HCT116 (cell line): ENCODE measurements around the gene ANO6. TPM values are rescaled to one million over a fixed set of nuclear protein-coding genes. Genes with fewer than 3 reads are reported as not detected.

ENCODE experiments used
- ATAC-seq: fragments of 200-7000 bp; cut with Tn5 transposase; 2 replicates; pipeline ENCODE4 v1.9.1; 2020; ENCODE audit warnings: mild to moderate bottlenecking, moderate library complexity
- BruUV-seq: library from RNA; stranded (reverse); fragments of 400-500 nt; replicated peaks from 2 replicates; lab custom pipeline; 2021; lab: Mats Ljungman, UMichigan
- CTCF ChIA-PET: fragments of 300-600 bp; sonication (Branson Sonifier 250); formaldehyde crosslinking; loops from one replicate; lab custom pipeline; 2021; ENCODE audit warnings: antibody characterized with exemption; lab: Charles Lee
- POLR2A ChIA-PET: fragments of 300-600, 350-600 bp; sonication (Branson Sonifier 250); formaldehyde crosslinking; loops from one replicate; lab custom pipeline; 2021; ENCODE audit warnings: antibody characterized with exemption; lab: Charles Lee
- RAD21 ChIA-PET, 2 experiments: fragments of 300-600 bp; sonication (Branson Sonifier 250); formaldehyde crosslinking; loops; one replicate each; lab custom pipeline; 2023; ENCODE audit warnings: low total read pairs in 2 of 2; ENCODE audit not compliant: uncharacterized antibody in 2 of 2, unreplicated experiment in 2 of 2, low non-redundant PET in 1 of 2; lab: Charles Lee
- DNase-seq: peaks from one replicate; pipeline ENCODE4 v3.0.0-alpha.2; 2010; ENCODE audit warnings: low read depth, low spot score
- H2AFZ ChIP-seq: fragments of 200-600 bp; shearing (Covaris generic), sonication (generic); 2 replicates; pipeline ENCODE4 v1.6.1; 2017; ENCODE audit warnings: low read depth, mixed run types, mixed read lengths, antibody characterized with exemption, low read length; ENCODE audit not compliant: poor library complexity, severe bottlenecking
- H3K27ac ChIP-seq: 2 replicates; pipeline ENCODE4 v1.5.1; 2012; ENCODE audit warnings: low read depth, low read length
- H3K27me3 ChIP-seq: fragments of 200-600 bp; sonication (generic); 2 replicates; pipeline ENCODE4 v1.6.1; 2016; ENCODE audit warnings: mixed run types, low read length, mixed read lengths; ENCODE audit not compliant: insufficient read depth
- H3K36me3 ChIP-seq, 2 experiments: fragments of 200-500 bp in 1 of 2; fragments of 200-600 bp in 1 of 2; sonication (Bioruptor generic) in 1 of 2; sonication (generic) in 1 of 2; 2 replicates each; pipeline versions ENCODE4 v1.5.1 to v1.6.1; 2014 to 2016; ENCODE audit warnings: low read length in 2 of 2, inconsistent platforms in 1 of 2, mixed read lengths in 1 of 2, mixed run types in 1 of 2; ENCODE audit not compliant: insufficient read depth in 2 of 2, control insufficient read depth in 1 of 2
- H3K4me1 ChIP-seq, 2 experiments: fragments of 200-600 bp in 1 of 2; sonication (generic) in 1 of 2; 2 replicates each; pipeline versions ENCODE4 v1.5.1 to v1.6.1; 2012 to 2017; ENCODE audit warnings: low read length in 2 of 2, inconsistent platforms in 1 of 2, mild to moderate bottlenecking in 1 of 2, mixed read lengths in 1 of 2, mixed run types in 1 of 2, moderate library complexity in 1 of 2; ENCODE audit not compliant: insufficient read depth in 2 of 2, control insufficient read depth in 1 of 2
- H3K4me2 ChIP-seq: fragments of 200-600 bp; sonication (generic); 2 replicates; pipeline ENCODE4 v1.6.1; 2017; ENCODE audit warnings: mixed run types, low read length, mixed read lengths
- H3K4me3 ChIP-seq, 2 experiments: fragments of 200-600 bp in 1 of 2; sonication (generic) in 1 of 2; replicated peaks in 1 of 2; 2 replicates each; pipeline ENCODE4 v1.5.1; 2011 to 2016; ENCODE audit warnings: low read length in 2 of 2, control low read depth in 1 of 2, low read depth in 1 of 2, mild to moderate bottlenecking in 1 of 2, mixed read lengths in 1 of 2, mixed run types in 1 of 2
- H3K79me2 ChIP-seq: fragments of 200-600 bp; sonication (generic); 2 replicates; pipeline ENCODE4 v1.6.1; 2017; ENCODE audit warnings: mild to moderate bottlenecking, mixed run types, low read length, moderate library complexity, mixed read lengths; ENCODE audit not compliant: insufficient read depth
- H3K9ac ChIP-seq: fragments of 200-600 bp; sonication (generic); 2 replicates; pipeline ENCODE4 v1.6.1; 2016; ENCODE audit warnings: low read length, mixed read lengths
- H3K9me2 ChIP-seq: fragments of 200-600 bp; sonication (generic), shearing (Covaris generic); 2 replicates; pipeline ENCODE4 v1.6.1; 2017; ENCODE audit warnings: mixed run types, mild to moderate bottlenecking, moderate library complexity; ENCODE audit not compliant: insufficient read depth
- H3K9me3 ChIP-seq, 2 experiments: fragments of 200-500 bp in 1 of 2; fragments of 200-600 bp in 1 of 2; sonication (Bioruptor generic) in 1 of 2; sonication (generic) in 1 of 2; 2 replicates each; pipeline ENCODE4 v1.6.1; 2014 to 2017; ENCODE audit warnings: low read length in 2 of 2, mixed read lengths in 2 of 2, inconsistent platforms in 1 of 2, low read depth in 1 of 2, mild to moderate bottlenecking in 1 of 2, mixed run types in 1 of 2, moderate library complexity in 1 of 2; ENCODE audit not compliant: control insufficient read depth in 1 of 2, insufficient read depth in 1 of 2
- H4K20me1 ChIP-seq: fragments of 200-600 bp; sonication (generic), shearing (Covaris generic); 2 replicates; pipeline ENCODE4 v1.6.1; 2017; ENCODE audit warnings: mixed run types, mild to moderate bottlenecking, moderate library complexity; ENCODE audit not compliant: insufficient read depth
- CEBPB ChIP-seq: IDR thresholded peaks from 2 replicates; pipeline ENCODE4 v1.6.1; 2012; ENCODE audit warnings: low read depth
- EGR1 ChIP-seq: IDR thresholded peaks from 2 replicates; pipeline ENCODE4 v1.6.1; 2012; ENCODE audit warnings: low read depth
- ELF1 ChIP-seq: IDR thresholded peaks from 2 replicates; pipeline ENCODE4 v1.6.1; 2012; ENCODE audit warnings: low read depth, borderline replicate concordance
- EZH2phosphoT487 ChIP-seq: fragments of 200-600 bp; IDR thresholded peaks from 2 replicates; pipeline ENCODE4 v1.6.1; 2018; ENCODE audit warnings: antibody characterized with exemption, borderline replicate concordance
- FOSL1 ChIP-seq: IDR thresholded peaks from 2 replicates; pipeline ENCODE4 v1.6.1; 2012; ENCODE audit warnings: low read depth
- JUND ChIP-seq: IDR thresholded peaks from 2 replicates; pipeline ENCODE4 v1.6.1; 2012
- POLR2AphosphoS5 ChIP-seq: IDR thresholded peaks from 2 replicates; pipeline ENCODE4 v1.6.1; 2011; ENCODE audit warnings: mild to moderate bottlenecking, low read depth, low read length, moderate library complexity
- RAD21 ChIP-seq: IDR thresholded peaks from 2 replicates; pipeline ENCODE4 v1.6.1; 2012; ENCODE audit warnings: low read depth, mild to moderate bottlenecking
- SIN3A ChIP-seq: IDR thresholded peaks from 2 replicates; pipeline ENCODE4 v1.6.1; 2012; ENCODE audit warnings: low read depth
- SP1 ChIP-seq: IDR thresholded peaks from 2 replicates; pipeline ENCODE4 v1.6.1; 2012; ENCODE audit warnings: low read depth
- SRF ChIP-seq: IDR thresholded peaks from 2 replicates; pipeline ENCODE4 v1.6.1; 2012; ENCODE audit warnings: low read depth
- TCF7L2 ChIP-seq: IDR thresholded peaks from 2 replicates; pipeline ENCODE4 v1.7.0; 2011; ENCODE audit warnings: borderline replicate concordance, inconsistent platforms; ENCODE audit not compliant: insufficient read depth, insufficient read length; ENCODE audit errors: extremely low read depth
- ZFX ChIP-seq: fragments of 450-650 bp; IDR thresholded peaks from 2 replicates; pipeline ENCODE4 v1.6.1; 2017
- ZNF274 ChIP-seq: fragments of 200-500 bp; sonication (Bioruptor generic); IDR thresholded peaks from 2 replicates; pipeline ENCODE4 v1.6.1; 2014; ENCODE audit warnings: mild to moderate bottlenecking, low read depth, low read length, inconsistent platforms
- intact Hi-C: fragments of 100-400 bp; cut with micrococcal nuclease; formaldehyde crosslinking; loops from 2 replicates; pipeline ENCODE4 v1.10.0; 2022
- total RNA-seq: library from RNA; stranded (reverse); gene quantifications from one replicate; pipeline ENCODE4 v1.2.1, GENCODE V29; 2021; ENCODE audit not compliant: unreplicated experiment
- TF ChIP-seq, protein P1 (sequence below): IDR thresholded peaks from 2 replicates; pipeline ENCODE4 v1.6.1; 2012
- TF ChIP-seq, protein P2 (sequence below): IDR thresholded peaks from 2 replicates; pipeline ENCODE4 v1.6.1; 2012
- TF ChIP-seq, protein P3 (sequence below): IDR thresholded peaks from 2 replicates; pipeline ENCODE4 v1.6.1; 2012; ENCODE audit warnings: low read depth
- TF ChIP-seq, protein P4 (sequence below): IDR thresholded peaks from 2 replicates; pipeline ENCODE4 v1.6.1; 2011; ENCODE audit warnings: mild to moderate bottlenecking, low read length, moderate library complexity; ENCODE audit not compliant: insufficient replicate concordance; ENCODE audit errors: extremely low read depth
- TF ChIP-seq, protein P5 (sequence below), 3 experiments: fragments of 200-600 bp in 1 of 3; sonication (generic) in 1 of 3; IDR thresholded peaks in 2 of 3; conservative IDR thresholded peaks in 1 of 3; 2 replicates each; pipeline ENCODE4 v1.5.1; 2012 to 2017; ENCODE audit warnings: low read depth in 2 of 3, low read length in 2 of 3, antibody characterized with exemption in 1 of 3, borderline replicate concordance in 1 of 3, control low read depth in 1 of 3, mild to moderate bottlenecking in 1 of 3, mixed read lengths in 1 of 3, mixed run types in 1 of 3, moderate library complexity in 1 of 3; ENCODE audit not compliant: insufficient read depth in 1 of 3

ANO6 gene
- total RNA-seq, 1 experiment from 2014 or later = 36.7 TPM

DNA sequence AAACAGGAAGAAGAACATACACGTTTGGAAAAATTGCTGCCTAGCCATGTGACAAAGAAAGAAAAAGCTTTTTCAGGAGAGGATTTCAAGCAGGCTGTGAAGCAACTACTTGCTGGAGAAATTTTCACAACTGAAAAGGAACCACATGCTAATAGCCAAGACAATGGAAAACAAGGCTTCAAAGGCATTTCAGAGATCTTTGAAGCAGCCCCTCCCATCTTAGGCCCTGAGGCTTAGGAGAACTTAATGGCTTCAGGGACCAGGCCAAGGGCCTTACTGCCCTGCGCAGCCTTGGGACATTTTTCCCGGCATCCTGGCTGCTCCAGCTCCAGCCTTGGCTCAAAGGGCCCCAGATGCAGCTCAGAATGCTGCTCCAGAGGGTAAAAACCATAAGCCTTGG lies 257.7 kb downstream of the ANO6 start (continued):
- TF ChIP-seq, protein P1, sequence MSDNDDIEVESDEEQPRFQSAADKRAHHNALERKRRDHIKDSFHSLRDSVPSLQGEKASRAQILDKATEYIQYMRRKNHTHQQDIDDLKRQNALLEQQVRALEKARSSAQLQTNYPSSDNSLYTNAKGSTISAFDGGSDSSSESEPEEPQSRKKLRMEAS = no peak
- TF ChIP-seq, all 23 proteins: peak for 0

DNA sequence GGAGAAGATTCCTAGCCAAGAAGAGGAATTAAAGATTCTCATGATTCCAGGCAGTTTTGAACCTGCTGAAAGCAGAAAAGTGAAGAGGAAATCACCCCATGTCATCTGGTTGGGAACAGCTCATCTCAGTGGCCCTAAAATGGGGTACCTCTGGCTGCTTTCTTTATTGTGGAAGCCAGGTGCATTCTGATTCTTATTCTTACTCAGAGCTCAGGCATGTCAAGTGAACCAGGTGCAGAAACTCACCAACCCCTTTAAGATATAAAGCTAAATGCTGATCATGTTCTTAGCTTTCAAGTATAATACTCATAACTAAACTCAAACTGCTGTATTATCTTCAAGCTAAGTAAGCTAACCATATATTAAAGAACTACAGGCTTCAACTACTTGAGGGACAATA lies 259.7 kb downstream of the ANO6 start:
- intact Hi-C loops = no loop called here
- CTCF ChIA-PET = no interaction called here
- Histone ChIP-seq H3K4me1 (no peaks in the 10 kb centered on the region), H3K36me3 (no peaks in the 10 kb centered on the region), H4K20me1 (no peaks in the 10 kb centered on the region), H3K4me3 (no peak overlapping the region), H3K27ac (no peak overlapping the region), H3K9ac (no peak overlapping the region), H3K4me2 (no peak overlapping the region), H3K9me3 (no peaks in the 10 kb centered on the region), H3K79me2 (no peaks in the 10 kb centered on the region), H3K9me2 (no peaks in the 10 kb centered on the region), H3K27me3 (no peaks in the 10 kb centered on the region), H2AFZ (no peak overlapping the region)
- ATAC-seq (no peak), DNase-seq (no peak)
- TF ChIP-seq EZH2phosphoT487 (no peak), FOSL1 (no peak), ELF1 (no peak), TCF7L2 (no peak), JUND (no peak), SRF (no peak), POLR2AphosphoS5 (no peak), SIN3A (no peak), EGR1 (no peak), SP1 (no peak), ZFX (no peak), ZNF274 (no peak), CEBPB (no peak), RAD21 (no peak)
- TF ChIP-seq, protein P2, sequence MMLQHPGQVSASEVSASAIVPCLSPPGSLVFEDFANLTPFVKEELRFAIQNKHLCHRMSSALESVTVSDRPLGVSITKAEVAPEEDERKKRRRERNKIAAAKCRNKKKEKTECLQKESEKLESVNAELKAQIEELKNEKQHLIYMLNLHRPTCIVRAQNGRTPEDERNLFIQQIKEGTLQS = no peak
- TF ChIP-seq, protein P3, sequence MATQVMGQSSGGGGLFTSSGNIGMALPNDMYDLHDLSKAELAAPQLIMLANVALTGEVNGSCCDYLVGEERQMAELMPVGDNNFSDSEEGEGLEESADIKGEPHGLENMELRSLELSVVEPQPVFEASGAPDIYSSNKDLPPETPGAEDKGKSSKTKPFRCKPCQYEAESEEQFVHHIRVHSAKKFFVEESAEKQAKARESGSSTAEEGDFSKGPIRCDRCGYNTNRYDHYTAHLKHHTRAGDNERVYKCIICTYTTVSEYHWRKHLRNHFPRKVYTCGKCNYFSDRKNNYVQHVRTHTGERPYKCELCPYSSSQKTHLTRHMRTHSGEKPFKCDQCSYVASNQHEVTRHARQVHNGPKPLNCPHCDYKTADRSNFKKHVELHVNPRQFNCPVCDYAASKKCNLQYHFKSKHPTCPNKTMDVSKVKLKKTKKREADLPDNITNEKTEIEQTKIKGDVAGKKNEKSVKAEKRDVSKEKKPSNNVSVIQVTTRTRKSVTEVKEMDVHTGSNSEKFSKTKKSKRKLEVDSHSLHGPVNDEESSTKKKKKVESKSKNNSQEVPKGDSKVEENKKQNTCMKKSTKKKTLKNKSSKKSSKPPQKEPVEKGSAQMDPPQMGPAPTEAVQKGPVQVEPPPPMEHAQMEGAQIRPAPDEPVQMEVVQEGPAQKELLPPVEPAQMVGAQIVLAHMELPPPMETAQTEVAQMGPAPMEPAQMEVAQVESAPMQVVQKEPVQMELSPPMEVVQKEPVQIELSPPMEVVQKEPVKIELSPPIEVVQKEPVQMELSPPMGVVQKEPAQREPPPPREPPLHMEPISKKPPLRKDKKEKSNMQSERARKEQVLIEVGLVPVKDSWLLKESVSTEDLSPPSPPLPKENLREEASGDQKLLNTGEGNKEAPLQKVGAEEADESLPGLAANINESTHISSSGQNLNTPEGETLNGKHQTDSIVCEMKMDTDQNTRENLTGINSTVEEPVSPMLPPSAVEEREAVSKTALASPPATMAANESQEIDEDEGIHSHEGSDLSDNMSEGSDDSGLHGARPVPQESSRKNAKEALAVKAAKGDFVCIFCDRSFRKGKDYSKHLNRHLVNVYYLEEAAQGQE = no peak
- TF ChIP-seq, protein P4, sequence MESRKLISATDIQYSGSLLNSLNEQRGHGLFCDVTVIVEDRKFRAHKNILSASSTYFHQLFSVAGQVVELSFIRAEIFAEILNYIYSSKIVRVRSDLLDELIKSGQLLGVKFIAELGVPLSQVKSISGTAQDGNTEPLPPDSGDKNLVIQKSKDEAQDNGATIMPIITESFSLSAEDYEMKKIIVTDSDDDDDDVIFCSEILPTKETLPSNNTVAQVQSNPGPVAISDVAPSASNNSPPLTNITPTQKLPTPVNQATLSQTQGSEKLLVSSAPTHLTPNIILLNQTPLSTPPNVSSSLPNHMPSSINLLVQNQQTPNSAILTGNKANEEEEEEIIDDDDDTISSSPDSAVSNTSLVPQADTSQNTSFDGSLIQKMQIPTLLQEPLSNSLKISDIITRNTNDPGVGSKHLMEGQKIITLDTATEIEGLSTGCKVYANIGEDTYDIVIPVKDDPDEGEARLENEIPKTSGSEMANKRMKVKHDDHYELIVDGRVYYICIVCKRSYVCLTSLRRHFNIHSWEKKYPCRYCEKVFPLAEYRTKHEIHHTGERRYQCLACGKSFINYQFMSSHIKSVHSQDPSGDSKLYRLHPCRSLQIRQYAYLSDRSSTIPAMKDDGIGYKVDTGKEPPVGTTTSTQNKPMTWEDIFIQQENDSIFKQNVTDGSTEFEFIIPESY = no peak
- TF ChIP-seq, protein P5, sequence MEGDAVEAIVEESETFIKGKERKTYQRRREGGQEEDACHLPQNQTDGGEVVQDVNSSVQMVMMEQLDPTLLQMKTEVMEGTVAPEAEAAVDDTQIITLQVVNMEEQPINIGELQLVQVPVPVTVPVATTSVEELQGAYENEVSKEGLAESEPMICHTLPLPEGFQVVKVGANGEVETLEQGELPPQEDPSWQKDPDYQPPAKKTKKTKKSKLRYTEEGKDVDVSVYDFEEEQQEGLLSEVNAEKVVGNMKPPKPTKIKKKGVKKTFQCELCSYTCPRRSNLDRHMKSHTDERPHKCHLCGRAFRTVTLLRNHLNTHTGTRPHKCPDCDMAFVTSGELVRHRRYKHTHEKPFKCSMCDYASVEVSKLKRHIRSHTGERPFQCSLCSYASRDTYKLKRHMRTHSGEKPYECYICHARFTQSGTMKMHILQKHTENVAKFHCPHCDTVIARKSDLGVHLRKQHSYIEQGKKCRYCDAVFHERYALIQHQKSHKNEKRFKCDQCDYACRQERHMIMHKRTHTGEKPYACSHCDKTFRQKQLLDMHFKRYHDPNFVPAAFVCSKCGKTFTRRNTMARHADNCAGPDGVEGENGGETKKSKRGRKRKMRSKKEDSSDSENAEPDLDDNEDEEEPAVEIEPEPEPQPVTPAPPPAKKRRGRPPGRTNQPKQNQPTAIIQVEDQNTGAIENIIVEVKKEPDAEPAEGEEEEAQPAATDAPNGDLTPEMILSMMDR (IDR thresholded peaks at IDR 0.05 in 2 of 3, conservative IDR thresholded peaks at IDR 0.05 in 1 of 3; ENCODE audit: borderline replicate concordance in 1 of 3, insufficient read depth in 1 of 3, low read depth in 2 of 3, low read length in 2 of 3) = no peak
- no TSS peak for BruUV-seq
- POLR2A ChIA-PET = no interaction called here
- RAD21 ChIA-PET = no interaction called here
